Suprapubic skin (tissue), 3 donors: Measurements from ENCODE around the gene KREMEN2.

Experiments
- POLR2AphosphoS5 ChIP-seq, 3 donors: sonication (generic); formaldehyde crosslinking; IDR thresholded peaks; one replicate each; pipeline ENCODE4 v1.6.1; 2017; ENCODE audit warnings: antibody characterized with exemption in 3 of 3
- TF ChIP-seq, protein P1 (sequence below), 2 donors: fragments of 200-600 bp in 1 of 2; fragments of 450-650 bp in 1 of 2; sonication (generic) in 1 of 2; IDR thresholded peaks; one replicate each; pipeline ENCODE4 v1.5.1; 2016 to 2019; ENCODE audit warnings: antibody characterized with exemption in 2 of 2, mild to moderate bottlenecking in 1 of 2, moderate library complexity in 1 of 2

DNA sequence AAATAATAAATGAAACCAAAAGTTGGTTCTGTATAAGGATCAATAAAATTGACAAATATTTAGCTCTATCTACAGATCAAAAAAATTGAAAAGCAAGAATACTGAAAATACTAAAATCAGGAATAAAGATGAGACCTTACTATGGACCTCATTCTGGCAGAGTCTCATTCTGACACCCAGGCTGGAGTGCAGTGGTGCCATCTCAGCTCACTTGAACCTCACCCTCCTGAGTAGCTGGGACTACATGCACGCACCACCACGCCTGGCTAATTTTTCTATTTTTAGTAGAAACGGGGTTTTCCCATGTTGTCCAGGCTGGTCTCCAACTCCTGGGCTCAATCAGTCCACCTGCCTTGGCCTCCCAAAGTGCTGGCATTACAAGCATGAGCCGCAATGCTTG, 22.0 kb upstream of the KREMEN2 start:
- TF ChIP-seq, protein P1, sequence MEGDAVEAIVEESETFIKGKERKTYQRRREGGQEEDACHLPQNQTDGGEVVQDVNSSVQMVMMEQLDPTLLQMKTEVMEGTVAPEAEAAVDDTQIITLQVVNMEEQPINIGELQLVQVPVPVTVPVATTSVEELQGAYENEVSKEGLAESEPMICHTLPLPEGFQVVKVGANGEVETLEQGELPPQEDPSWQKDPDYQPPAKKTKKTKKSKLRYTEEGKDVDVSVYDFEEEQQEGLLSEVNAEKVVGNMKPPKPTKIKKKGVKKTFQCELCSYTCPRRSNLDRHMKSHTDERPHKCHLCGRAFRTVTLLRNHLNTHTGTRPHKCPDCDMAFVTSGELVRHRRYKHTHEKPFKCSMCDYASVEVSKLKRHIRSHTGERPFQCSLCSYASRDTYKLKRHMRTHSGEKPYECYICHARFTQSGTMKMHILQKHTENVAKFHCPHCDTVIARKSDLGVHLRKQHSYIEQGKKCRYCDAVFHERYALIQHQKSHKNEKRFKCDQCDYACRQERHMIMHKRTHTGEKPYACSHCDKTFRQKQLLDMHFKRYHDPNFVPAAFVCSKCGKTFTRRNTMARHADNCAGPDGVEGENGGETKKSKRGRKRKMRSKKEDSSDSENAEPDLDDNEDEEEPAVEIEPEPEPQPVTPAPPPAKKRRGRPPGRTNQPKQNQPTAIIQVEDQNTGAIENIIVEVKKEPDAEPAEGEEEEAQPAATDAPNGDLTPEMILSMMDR (IDR thresholded peaks at IDR 0.05) = no peak
- TF ChIP-seq POLR2AphosphoS5 (IDR thresholded peaks at IDR 0.05) = no peak
